A673 (cell line): ENCODE measurements around the gene SYNJ2. TPM values are rescaled to one million over a fixed set of nuclear protein-coding genes. Genes with fewer than 3 reads are reported as not detected.

Source experiments
- BruUV-seq: library from RNA; stranded (reverse); fragments of 400-500 nt; replicated peaks from 2 replicates; lab custom pipeline; 2021; lab: Mats Ljungman, UMichigan
- CTCF ChIA-PET: fragments of 300-600 bp; sonication (Branson Sonifier 250); formaldehyde crosslinking; loops from one replicate; lab custom pipeline; 2022; ENCODE audit warnings: antibody characterized with exemption; lab: Charles Lee
- POLR2A ChIA-PET: fragments of 300-600 bp; sonication (Branson Sonifier 250); formaldehyde crosslinking; loops from one replicate; lab custom pipeline; 2022; ENCODE audit warnings: antibody characterized with exemption; ENCODE audit not compliant: low non-redundant PET; lab: Charles Lee
- DNase-seq: peaks from one replicate; pipeline ENCODE4 v3.0.0-alpha.2; 2015; ENCODE audit warnings: low spot score
- H3K27ac ChIP-seq: fragments of 200-600 bp; sonication (generic); 2 replicates; pipeline ENCODE4 v1.5.1; 2016; ENCODE audit warnings: mixed run types, low read depth, mild to moderate bottlenecking, mixed read lengths, antibody characterized with exemption, low read length; ENCODE audit not compliant: poor library complexity, severe bottlenecking
- H3K27me3 ChIP-seq: fragments of 200-600 bp; sonication (generic); replicated peaks from 2 replicates; pipeline ENCODE4 v1.6.1; 2017; ENCODE audit warnings: mixed run types, low read depth, mild to moderate bottlenecking, mixed read lengths, antibody characterized with exemption, low read length; ENCODE audit not compliant: insufficient read depth, poor library complexity
- H3K36me3 ChIP-seq: fragments of 200-600 bp; sonication (generic); 2 replicates; pipeline ENCODE4 v1.6.1; 2016; ENCODE audit warnings: mixed run types, mild to moderate bottlenecking, mixed read lengths, antibody characterized with exemption, low read length; ENCODE audit not compliant: insufficient read depth, poor library complexity, severe bottlenecking
- H3K4me1 ChIP-seq: fragments of 200-600 bp; sonication (generic); 2 replicates; pipeline ENCODE4 v1.6.1; 2017; ENCODE audit warnings: mixed run types, mild to moderate bottlenecking, mixed read lengths, antibody characterized with exemption, low read length; ENCODE audit not compliant: insufficient read depth, poor library complexity, severe bottlenecking
- H3K4me3 ChIP-seq: fragments of 200-600 bp; sonication (generic); 2 replicates; pipeline ENCODE4 v1.5.1; 2016; ENCODE audit warnings: low read depth, mixed run types, mild to moderate bottlenecking, mixed read lengths, low read length; ENCODE audit not compliant: poor library complexity, severe bottlenecking
- H3K9me3 ChIP-seq: fragments of 200-600 bp; sonication (generic); 2 replicates; pipeline ENCODE4 v1.6.1; 2016; ENCODE audit warnings: mixed run types, low read depth, mild to moderate bottlenecking, mixed read lengths, antibody characterized with exemption, low read length; ENCODE audit not compliant: poor library complexity, severe bottlenecking
- CTCF ChIP-seq: fragments of 300-800, 200-600 bp; sonication (generic); conservative IDR thresholded peaks from 2 replicates; pipeline ENCODE4 v1.5.1; 2017; ENCODE audit warnings: low read depth, mild to moderate bottlenecking, antibody characterized with exemption, low read length, moderate library complexity, mixed read lengths
- EZH2 ChIP-seq: fragments of 200-600 bp; sonication (generic); IDR thresholded peaks from 2 replicates; pipeline ENCODE4 v1.6.1; 2017; ENCODE audit warnings: borderline replicate concordance, low read depth, mild to moderate bottlenecking, mixed read lengths, antibody characterized with exemption, low read length; ENCODE audit not compliant: poor library complexity, severe bottlenecking
- intact Hi-C: fragments of 100-400 bp; cut with micrococcal nuclease; formaldehyde crosslinking; loops from one replicate; pipeline ENCODE4 v1.10.0; 2022; ENCODE audit not compliant: unreplicated experiment
- total RNA-seq: library from RNA; stranded (reverse); gene quantifications from 2 replicates; pipeline ENCODE4 v1.2.3, GENCODE V29; 2021

Gene SYNJ2
- total RNA-seq, 1 experiment from 2014 or later, result 37.0 TPM

- ChIA-PET POLR2A (no interaction called here), CTCF (no interaction called here)
- no peaks in the 10 kb centered on the region for H3K27me3 ChIP-seq
- no peak for DNase-seq
- H3K27ac ChIP-seq, result no peak overlapping the region
- TF ChIP-seq EZH2, result no peak
- TF ChIP-seq CTCF, result no peak
- no TSS peak for BruUV-seq
- H3K4me1 ChIP-seq, result peaks cover 16% of the 10 kb centered on the region
- intact Hi-C loops, result no loop called here
- H3K36me3 ChIP-seq, result no peaks in the 10 kb centered on the region
- H3K9me3 ChIP-seq, result no peaks in the 10 kb centered on the region
- no peak overlapping the region for H3K4me3 ChIP-seq
Observed at GRCh38 chr6:157991067-157991432, 9.4 kb downstream of the SYNJ2 start.

- H3K4me3 ChIP-seq, result no peak overlapping the region
- BruUV-seq, result no TSS peak
- intact Hi-C loops, result no loop called here
- no peaks in the 10 kb centered on the region for H3K27me3 ChIP-seq
- no peak for TF ChIP-seq CTCF
- TF ChIP-seq EZH2, result no peak
- no peak overlapping the region for H3K27ac ChIP-seq
- DNase-seq, result no peak
- ChIA-PET POLR2A (no interaction called here), CTCF (interaction anchor here (0.6 kb wide), 1 partner anchor 128 kb away, joined by 8 read pairs; no protein-coding TSS in a partner anchor)
- H3K36me3 ChIP-seq, result no peaks in the 10 kb centered on the region
- H3K4me1 ChIP-seq, result peaks cover 16% of the 10 kb centered on the region
- no peaks in the 10 kb centered on the region for H3K9me3 ChIP-seq
Observed at GRCh38 chr6:157993076-157993475, 11.4 kb downstream of the SYNJ2 start.

GRCh38 chr6:157994125-157994795 lies 12.6 kb downstream of the SYNJ2 start:
- intact Hi-C loops, result no loop called here
- Histone ChIP-seq H3K4me3 (no peak overlapping the region), H3K4me1 (peaks cover 16% of the 10 kb centered on the region), H3K27ac (no peak overlapping the region), H3K27me3 (no peaks in the 10 kb centered on the region), H3K9me3 (no peaks in the 10 kb centered on the region), H3K36me3 (no peaks in the 10 kb centered on the region)
- TF ChIP-seq EZH2 (no peak), CTCF (no peak)
- no peak for DNase-seq
- CTCF ChIA-PET, result no interaction called here
- POLR2A ChIA-PET, result no interaction called here
- no TSS peak for BruUV-seq
